ENCODE data around the gene PGF.

The PGF gene

GRCh38 chr14:74954947-74955228, 509 bp downstream of the PGF start:
- no peak for DNase-seq

GRCh38 chr14:74954232-74954946, 1.0 kb downstream of the PGF start:
- DNase-seq: no peak

GRCh38 chr14:74953686-74954085, 1.7 kb downstream of the PGF start:
- DNase-seq: no peak

- no peak for DNase-seq
These were observed 2.5 kb downstream of the PGF start for GRCh38 chr14:74952697-74953484.

- no peak for DNase-seq
These were observed 3.2 kb downstream of the PGF start for GRCh38 chr14:74952180-74952665.

GRCh38 chr14:74951443-74952179, 3.8 kb downstream of the PGF start:
- DNase-seq: no peak

GRCh38 chr14:74950795-74951442, 4.5 kb downstream of the PGF start:
- no peak for DNase-seq

- no peak for DNase-seq
These were observed 5.4 kb downstream of the PGF start for GRCh38 chr14:74949859-74950573.

- DNase-seq: no peak
These were observed 6.2 kb downstream of the PGF start for GRCh38 chr14:74949191-74949601.

- no peak for DNase-seq
These were observed 6.9 kb downstream of the PGF start for GRCh38 chr14:74948228-74949175.

GRCh38 chr14:74947353-74948227, 7.8 kb downstream of the PGF start:
- no peak for DNase-seq

- DNase-seq: no peak
These were observed 8.6 kb downstream of the PGF start for GRCh38 chr14:74946659-74947281.

GRCh38 chr14:74945852-74946658, 9.3 kb downstream of the PGF start:
- DNase-seq: no peak

GRCh38 chr14:74945261-74945851, 10.0 kb downstream of the PGF start:
- no peak for DNase-seq

- no peak for DNase-seq
These were observed 12.8 kb downstream of the PGF start for GRCh38 chr14:74942608-74943007.

- DNase-seq: no peak
These were observed 13.2 kb downstream of the PGF start for GRCh38 chr14:74942181-74942580.

GRCh38 chr14:74941676-74942097, 13.7 kb downstream of the PGF start:
- no peak for DNase-seq

GRCh38 chr14:74940956-74941565, 14.3 kb downstream of the PGF start:
- no peak for DNase-seq

Data from cortex of kidney (tissue), 1 donor.